Hindlimb muscle (tissue), 1 donor: Measurements from ENCODE around the gene AGAP9. TPM values are rescaled to one million over a fixed set of nuclear protein-coding genes. Genes with fewer than 3 reads are reported as not detected.
"Not testable (repeated sequence)": the region's sequence is repeated elsewhere in the genome, so short reads cannot be mapped to it uniquely, and the experiment has no call there.

Source experiments
- DNase-seq: peaks from one replicate; pipeline ENCODE4 v3.0.0-alpha.2; 2013
- polyA plus RNA-seq: library from polyadenylated mRNA; unstranded; fragments of 120-200 nt; gene quantifications from one replicate; pipeline ENCODE4 v1.2.1, GENCODE V29; 2013; ENCODE audit not compliant: insufficient read length

AGAP9 gene
- polyA plus RNA-seq, 1 donor, result 10.9 TPM

GRCh38 chr10:47456794-47457527 is 66.5 kb downstream of the AGAP9 start:
- DNase-seq, result no peak

GRCh38 chr10:47456079-47456785 is 67.2 kb downstream of the AGAP9 start:
- no peak for DNase-seq

DNA sequence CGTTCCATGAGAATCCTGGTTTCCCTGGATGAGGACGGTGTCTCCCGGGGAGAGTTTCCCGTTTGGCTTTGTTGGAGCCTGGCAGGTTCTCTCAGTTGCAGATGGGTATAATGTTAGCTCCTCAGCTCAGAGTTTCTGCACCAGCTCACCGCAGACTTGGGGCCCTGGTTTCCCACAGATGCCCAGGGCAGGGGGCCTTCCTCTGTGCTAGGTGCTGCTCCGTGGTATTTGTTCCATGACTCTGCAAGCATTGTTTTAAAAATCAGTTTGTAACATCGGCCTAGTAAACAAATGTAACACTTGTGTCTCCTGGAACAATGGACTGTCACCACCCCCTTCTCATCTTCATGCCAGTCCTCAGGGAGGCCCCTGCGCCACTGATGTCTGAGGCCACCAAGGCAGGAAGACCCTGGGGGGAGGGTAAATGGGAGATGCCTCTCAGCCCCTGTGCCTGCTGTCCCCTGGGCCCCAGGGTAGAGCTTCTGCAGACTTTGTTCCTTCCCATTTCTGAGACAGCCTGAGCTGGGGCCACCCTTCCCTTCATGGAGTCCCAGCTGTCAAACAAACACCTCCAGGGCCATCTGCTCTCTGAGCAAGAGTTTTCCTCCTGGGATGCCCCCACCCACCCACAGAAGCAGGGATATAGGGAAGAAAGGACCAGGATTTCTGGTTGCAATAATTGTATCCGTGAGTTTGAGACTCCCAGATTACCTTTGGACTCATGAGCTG is 67.9 kb downstream of the AGAP9 start:
- DNase-seq, result not testable (repeated sequence)

GRCh38 chr10:47454780-47455058 is 68.7 kb downstream of the AGAP9 start:
- DNase-seq, result no peak

DNA sequence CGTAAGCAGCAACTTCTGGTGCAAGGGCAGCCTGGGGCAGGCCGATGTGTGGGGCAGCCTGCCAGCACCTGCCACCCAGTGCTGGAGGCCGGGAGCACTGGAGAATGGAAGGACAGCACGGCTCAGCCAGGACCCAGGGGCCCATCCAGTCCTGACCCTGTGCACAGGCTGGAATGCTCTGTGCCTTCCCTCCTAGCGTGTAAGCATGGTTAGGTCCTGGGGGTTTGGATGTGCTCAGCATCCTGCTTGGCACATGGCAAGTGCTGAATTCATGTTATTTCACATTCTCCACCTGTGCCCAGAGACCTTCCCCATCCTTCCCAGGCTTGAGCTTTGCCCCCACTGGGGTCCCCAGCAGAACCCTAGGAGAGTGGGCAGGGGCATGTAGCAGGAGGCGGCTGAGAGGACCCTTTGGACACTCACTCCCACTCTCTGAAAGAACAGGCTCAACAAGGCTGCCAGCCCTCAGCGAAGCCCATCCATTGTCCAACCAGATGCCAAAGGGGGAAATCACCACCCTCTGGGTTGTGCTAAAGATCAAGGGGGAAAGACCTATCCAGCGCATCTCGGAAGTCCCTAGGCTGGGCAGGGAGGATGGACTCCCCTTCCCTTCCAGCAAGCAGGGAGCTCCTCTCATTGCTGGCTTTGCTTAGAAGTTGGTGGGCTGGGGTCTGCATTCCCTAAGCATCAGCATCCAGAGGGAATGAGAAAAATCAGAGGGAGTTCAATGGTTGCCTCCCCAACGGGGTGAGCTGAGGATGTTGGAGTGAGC is 69.2 kb downstream of the AGAP9 start:
- DNase-seq, result no peak

DNA sequence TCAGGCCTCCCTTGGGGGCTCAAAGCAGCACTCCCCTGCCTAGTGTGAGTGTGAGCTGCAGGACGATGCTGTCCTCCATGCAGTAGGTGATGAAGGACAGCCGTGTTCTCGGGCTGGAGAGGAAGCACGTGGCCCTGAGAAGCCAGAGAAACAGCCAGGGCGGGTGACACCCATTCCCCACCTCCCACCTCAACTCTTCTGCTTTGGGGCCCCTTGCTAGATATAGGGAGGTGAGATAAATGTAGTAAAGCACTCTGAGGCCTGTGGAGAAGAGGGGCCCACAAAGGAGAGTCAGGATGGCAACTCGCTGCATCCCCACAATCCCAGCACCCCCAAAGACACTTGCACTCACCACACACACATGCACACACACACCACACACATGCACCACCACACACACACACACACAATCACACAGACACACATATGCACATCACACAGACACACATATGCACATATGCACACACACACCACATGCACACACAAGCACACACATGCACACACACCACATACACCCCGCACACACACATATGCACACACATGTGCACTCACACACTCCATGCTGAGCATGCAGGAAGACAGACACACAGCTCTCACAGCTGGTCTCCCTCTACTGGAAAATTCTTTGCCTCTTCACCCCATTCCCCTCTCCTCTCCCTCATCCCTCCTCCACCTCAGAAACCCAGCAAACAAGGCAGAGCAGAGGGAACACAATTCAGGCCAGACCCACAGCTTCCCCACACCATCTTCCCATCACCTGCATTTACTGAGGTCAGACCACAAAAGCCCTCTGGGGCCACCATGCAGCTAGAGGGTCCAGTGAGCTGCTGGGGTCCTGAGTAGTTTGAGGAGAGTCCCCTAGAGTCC is 70.1 kb downstream of the AGAP9 start:
- DNase-seq, result no peak

DNA sequence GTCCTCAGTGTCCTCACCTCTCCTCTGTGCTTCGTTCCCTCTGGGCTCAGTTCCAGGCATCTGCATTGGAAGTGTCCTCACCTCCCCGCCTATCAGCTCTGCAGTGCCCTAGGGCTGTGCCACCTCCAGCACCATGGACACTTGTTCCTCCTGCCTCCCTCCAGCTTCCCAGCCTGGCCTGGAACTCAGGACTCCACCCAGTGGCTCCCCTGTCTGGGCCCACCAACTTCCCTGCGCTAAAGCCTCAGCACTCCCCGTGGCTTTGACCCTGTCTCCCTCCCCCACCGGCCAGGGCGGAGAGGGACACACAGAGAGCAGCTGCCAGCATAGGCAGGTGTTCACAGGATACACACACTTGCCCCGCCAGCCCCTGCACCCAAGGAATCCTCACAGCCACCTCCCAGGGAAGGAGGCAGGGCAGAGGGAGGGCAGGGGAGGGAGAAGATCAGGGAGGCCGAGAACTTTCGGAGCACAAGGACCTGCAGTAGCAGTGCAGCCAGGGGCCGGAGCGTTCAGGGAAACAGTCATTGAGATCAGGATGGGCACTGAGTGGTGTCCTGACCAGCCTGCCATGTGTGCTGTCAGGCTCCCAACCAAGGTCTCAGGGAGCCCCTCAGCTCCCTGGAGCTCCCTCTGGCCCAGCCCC is 70.8 kb downstream of the AGAP9 start:
- DNase-seq, result no peak

DNA sequence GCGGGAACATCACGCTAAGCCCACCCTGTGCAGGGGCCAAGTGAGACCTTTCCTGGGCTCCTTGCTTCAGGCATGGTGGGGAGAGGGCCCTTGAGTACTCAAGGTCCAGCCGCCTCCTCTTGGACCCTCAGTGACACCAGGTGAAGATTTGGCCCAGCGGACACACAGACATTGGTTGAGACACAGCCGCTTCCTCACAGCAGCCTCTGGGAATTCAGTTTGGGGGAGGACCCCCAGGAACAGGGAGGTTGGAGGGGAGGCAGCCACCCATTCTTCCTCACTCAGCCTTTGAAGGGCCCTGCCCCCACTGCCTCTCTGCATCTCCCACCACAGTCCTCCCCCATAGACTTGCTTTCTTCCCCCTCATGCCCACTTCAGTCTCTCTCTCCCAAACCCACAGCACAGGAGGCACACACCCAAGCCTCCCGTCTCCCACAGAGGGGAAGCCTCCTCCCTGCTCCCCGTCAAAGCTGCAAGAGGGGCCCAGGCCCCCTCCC is 71.4 kb downstream of the AGAP9 start:
- no peak for DNase-seq

Other genes with a start within 250 kb of the AGAP9 start
- gene GDF10, start 223.4 kb downstream of the AGAP9 start, polyA plus RNA-seq, result 0.41 TPM
- not detected for gene GDF2, start 201.2 kb downstream of the AGAP9 start, polyA plus RNA-seq
- gene RBP3, start 175.3 kb downstream of the AGAP9 start, polyA plus RNA-seq, result 0.12 TPM
- gene ZNF488, start 139.3 kb downstream of the AGAP9 start, polyA plus RNA-seq, result 3.6 TPM
- not detected for gene ANXA8, start 39.5 kb downstream of the AGAP9 start, polyA plus RNA-seq
- not detected for gene FAM25G, start 31.9 kb downstream of the AGAP9 start, polyA plus RNA-seq
- 1.3 TPM for gene SYT15B, start 240.0 kb upstream of the AGAP9 start, polyA plus RNA-seq